ENCODE results near the gene SMIM35.

GRCh38 chr11:117996058-117996457 lies 90.7 kb downstream of the SMIM35 start:
- TF ChIP-seq CTCF (IDR thresholded peaks at IDR 0.05; ENCODE audit: low read depth, low read length, poor library complexity, severe bottlenecking) = no peak
- no peak for TF ChIP-seq EZH2phosphoT487 (IDR thresholded peaks at IDR 0.05; ENCODE audit: borderline replicate concordance, low read length)

Data from DOHH2 (cell line).